Body of pancreas (tissue), 4 donors: Measurements from ENCODE around the gene TTLL1.

Experiments used
- CTCF ChIP-seq, 7 experiments: fragments of 450-650 bp in 4 of 7; fragments of 200-600 bp in 3 of 7; sonication (generic) in 3 of 7; IDR thresholded peaks; one replicate each; pipeline ENCODE4 v1.5.1; 2016 to 2019; ENCODE audit warnings: antibody characterized with exemption in 7 of 7
- POLR2A ChIP-seq, 3 donors: fragments of 450-650 bp; IDR thresholded peaks; one replicate each; pipeline ENCODE4 v1.6.1; 2016; ENCODE audit warnings: antibody characterized with exemption in 3 of 3, mild to moderate bottlenecking in 2 of 3

GRCh38 chr22:43116932-43117331, 27.7 kb upstream of the TTLL1 start:
- no peak for TF ChIP-seq CTCF (IDR thresholded peaks at IDR 0.05)
- TF ChIP-seq POLR2A (IDR thresholded peaks at IDR 0.05) = no peak
